Thoracic aorta (tissue), 2 donors: ENCODE results near the gene DISP3. TPM values are rescaled to one million over a fixed set of nuclear protein-coding genes. Genes with fewer than 3 reads are reported as not detected.

Experiments
- ATAC-seq: fragments of 150-250 bp; one replicate; pipeline ENCODE4 v1.8.0; 2017; ENCODE audit warnings: low read depth; ENCODE audit not compliant: insufficient number of reproducible peaks, low FRiP score
- DNase-seq: peaks from one replicate; pipeline ENCODE4 v3.0.0-alpha.2; 2020; ENCODE audit warnings: low spot score
- H3K27ac ChIP-seq, 2 donors: fragments of 200-600 bp; sonication (generic); 1 replicate in 1 of 2; 2 replicates in 1 of 2; pipeline ENCODE4 v1.5.1; 2016; ENCODE audit warnings: mild to moderate bottlenecking in 2 of 2, moderate library complexity in 2 of 2
- H3K27me3 ChIP-seq: fragments of 200-600 bp; sonication (generic); replicated peaks from 2 replicates; pipeline ENCODE4 v1.6.0; 2016; ENCODE audit warnings: mild to moderate bottlenecking; ENCODE audit not compliant: insufficient read depth
- H3K36me3 ChIP-seq: fragments of 200-600 bp; sonication (generic); one replicate; pipeline ENCODE4 v1.5.1; 2016
- H3K4me1 ChIP-seq, 2 donors: fragments of 200-600 bp; sonication (generic); 1 replicate in 1 of 2; 2 replicates in 1 of 2; pipeline versions ENCODE4 v1.5.1 to v1.6.0; 2016; ENCODE audit warnings: low read depth in 2 of 2, mild to moderate bottlenecking in 1 of 2; ENCODE audit not compliant: control insufficient read depth in 1 of 2
- H3K4me3 ChIP-seq: fragments of 200-600 bp; sonication (generic); 2 replicates; pipeline ENCODE4 v1.5.1; 2016; ENCODE audit warnings: mild to moderate bottlenecking
- H3K9me3 ChIP-seq: fragments of 200-600 bp; sonication (generic); 2 replicates; pipeline ENCODE4 v1.5.1; 2016
- CTCF ChIP-seq: fragments of 200-600 bp; sonication (generic); IDR thresholded peaks from one replicate; pipeline ENCODE4 v1.5.1; 2019; ENCODE audit warnings: antibody characterized with exemption
- total RNA-seq, 2 donors: library from RNA; depleted of rRNA; stranded (reverse); fragments of >200 nt; gene quantifications; one replicate each; pipeline versions ENCODE4 v1.1.0 to v1.2.3, GENCODE V29; 2016

The DISP3 gene
- total RNA-seq, 2 donors from 2014 or later = not detected

GRCh38 chr1:11493972-11494655 lies 15.2 kb downstream of the DISP3 start:
- no peaks in the 10 kb centered on the region for H3K36me3 ChIP-seq
- no peaks in the 10 kb centered on the region for H3K4me1 ChIP-seq
- no peaks in the 10 kb centered on the region for H3K27me3 ChIP-seq
- DNase-seq = no peak
- ATAC-seq = no peak
- TF ChIP-seq CTCF = no peak
- no peak overlapping the region for H3K27ac ChIP-seq
- H3K4me3 ChIP-seq = no peak overlapping the region
- H3K9me3 ChIP-seq = no peaks in the 10 kb centered on the region

- no peak overlapping the region for H3K27ac ChIP-seq
- TF ChIP-seq CTCF = no peak
- H3K9me3 ChIP-seq = no peaks in the 10 kb centered on the region
- no peaks in the 10 kb centered on the region for H3K36me3 ChIP-seq
- DNase-seq (no peak), ATAC-seq (no peak)
- H3K27me3 ChIP-seq = no peaks in the 10 kb centered on the region
- no peaks in the 10 kb centered on the region for H3K4me1 ChIP-seq
- no peak overlapping the region for H3K4me3 ChIP-seq
Observed at GRCh38 chr1:11494771-11495170, 15.8 kb downstream of the DISP3 start.

GRCh38 chr1:11495579-11495978 lies 16.6 kb downstream of the DISP3 start:
- DNase-seq = no peak

GRCh38 chr1:11496551-11497080 lies 17.7 kb downstream of the DISP3 start:
- H3K36me3 ChIP-seq = no peaks in the 10 kb centered on the region
- TF ChIP-seq CTCF = no peak
- H3K4me3 ChIP-seq = no peak overlapping the region
- no peaks in the 10 kb centered on the region for H3K4me1 ChIP-seq
- ATAC-seq (no peak), DNase-seq (no peak)
- H3K27me3 ChIP-seq = no peaks in the 10 kb centered on the region
- no peaks in the 10 kb centered on the region for H3K9me3 ChIP-seq
- no peak overlapping the region for H3K27ac ChIP-seq

More at GRCh38 chr1:11495579-11495978, 16.6 kb downstream of the DISP3 start:
- H3K9me3 ChIP-seq = no peaks in the 10 kb centered on the region
- no peak overlapping the region for H3K27ac ChIP-seq
- H3K4me1 ChIP-seq = no peaks in the 10 kb centered on the region
- no peak overlapping the region for H3K4me3 ChIP-seq
- no peak for ATAC-seq
- no peaks in the 10 kb centered on the region for H3K27me3 ChIP-seq
- TF ChIP-seq CTCF = no peak
- H3K36me3 ChIP-seq = no peaks in the 10 kb centered on the region

- ATAC-seq (no peak), DNase-seq (no peak)
- no peak overlapping the region for H3K4me3 ChIP-seq
- no peak overlapping the region for H3K27ac ChIP-seq
- H3K27me3 ChIP-seq = no peaks in the 10 kb centered on the region
- TF ChIP-seq CTCF = no peak
- H3K36me3 ChIP-seq = no peaks in the 10 kb centered on the region
- H3K9me3 ChIP-seq = no peaks in the 10 kb centered on the region
- no peaks in the 10 kb centered on the region for H3K4me1 ChIP-seq
Observed at GRCh38 chr1:11498956-11499594, 20.1 kb downstream of the DISP3 start.
